Endothelial cell of umbilical vein (primary cell): ENCODE data around the gene EMD. TPM values are rescaled to one million over a fixed set of nuclear protein-coding genes. Genes with fewer than 3 reads are reported as not detected.
A peak's percentile ranks its signal among the peaks of the same experiment; 100 is the strongest.

Source experiments
- BruUV-seq: library from RNA; stranded (reverse); fragments of 400-500 nt; replicated peaks from 2 replicates; lab custom pipeline; 2021; lab: Mats Ljungman, UMichigan
- CTCF ChIA-PET: fragments of 300-600, 350-600 bp; sonication (Branson Sonifier 250); formaldehyde crosslinking; loops from one replicate; lab custom pipeline; 2021; ENCODE audit warnings: antibody characterized with exemption, inconsistent platforms; lab: Charles Lee
- POLR2A ChIA-PET: fragments of 300-600, 350-600 bp; sonication (Branson Sonifier 250); formaldehyde crosslinking; loops from one replicate; lab custom pipeline; 2021; ENCODE audit warnings: antibody characterized with exemption, inconsistent platforms; lab: Charles Lee
- DNase-seq: peaks from one replicate; pipeline ENCODE4 v3.0.0-alpha.2; 2011; ENCODE audit warnings: low read depth, low spot score
- FAIRE-seq: peaks from 2 replicates; lab custom pipeline; 2011; peaks lifted over from hg19 to GRCh38; lab: Jason Lieb, UNC
- H2AFZ ChIP-seq: 2 replicates; pipeline ENCODE4 v1.6.0; 2012; ENCODE audit warnings: low read depth, low read length, control low read depth, inconsistent platforms
- H3K27ac ChIP-seq: 2 replicates; pipeline ENCODE4 v1.5.1; 2011; ENCODE audit warnings: low read depth, mild to moderate bottlenecking, control low read depth, low read length, moderate library complexity; ENCODE audit not compliant: insufficient read depth
- H3K27me3 ChIP-seq, 2 experiments: 2 replicates each; pipeline versions ENCODE4 v1.6.0 to v1.6.1; 2011; ENCODE audit warnings: low read length in 2 of 2, mixed read lengths in 1 of 2; ENCODE audit not compliant: control insufficient read depth in 2 of 2, insufficient read depth in 2 of 2
- H3K36me3 ChIP-seq, 2 experiments: 2 replicates in 1 of 2; 3 replicates in 1 of 2; pipeline ENCODE4 v1.5.1; 2011; ENCODE audit warnings: low read length in 2 of 2, mild to moderate bottlenecking in 1 of 2, moderate library complexity in 1 of 2; ENCODE audit not compliant: control insufficient read depth in 2 of 2, insufficient read depth in 2 of 2; ENCODE audit errors: extremely low read depth in 1 of 2
- H3K4me1 ChIP-seq: 3 replicates; pipeline ENCODE4 v1.5.1; 2011; ENCODE audit warnings: mild to moderate bottlenecking, low read length; ENCODE audit not compliant: control insufficient read depth, insufficient read depth; ENCODE audit errors: extremely low read depth
- H3K4me2 ChIP-seq: 2 replicates; pipeline ENCODE4 v1.6.1; 2011; ENCODE audit warnings: low read length, control low read depth, mixed read lengths; ENCODE audit not compliant: insufficient read depth
- H3K4me3 ChIP-seq, 3 experiments: fragments of 200-600 bp in 1 of 3; sonication (generic), shearing (Covaris generic) in 1 of 3; replicated peaks in 1 of 3; 2 replicates each; pipeline ENCODE4 v1.5.1; 2011 to 2016; ENCODE audit warnings: control low read depth in 3 of 3, low read length in 3 of 3, mild to moderate bottlenecking in 2 of 3, inconsistent platforms in 1 of 3, low read depth in 1 of 3, moderate library complexity in 1 of 3; ENCODE audit not compliant: insufficient read depth in 1 of 3
- H3K79me2 ChIP-seq: 2 replicates; pipeline ENCODE4 v1.6.0; 2012; ENCODE audit warnings: low read length, inconsistent platforms; ENCODE audit not compliant: control insufficient read depth, insufficient read depth
- H3K9ac ChIP-seq: replicated peaks from 2 replicates; pipeline ENCODE3; 2011; ENCODE audit warnings: low read length, control low read depth; ENCODE audit not compliant: insufficient read depth; ENCODE audit errors: extremely low read depth
- H3K9me1 ChIP-seq: replicated peaks from 3 replicates; pipeline ENCODE4 v1.6.0; 2011; ENCODE audit warnings: mild to moderate bottlenecking, low read length; ENCODE audit not compliant: control insufficient read depth, insufficient read depth; ENCODE audit errors: extremely low read depth
- H3K9me3 ChIP-seq: replicated peaks from 2 replicates; pipeline ENCODE4 v1.5.1; 2012; ENCODE audit warnings: low read length, inconsistent platforms; ENCODE audit not compliant: control insufficient read depth, insufficient read depth
- H4K20me1 ChIP-seq: replicated peaks from 2 replicates; pipeline ENCODE3; 2011; ENCODE audit warnings: mild to moderate bottlenecking, low read length; ENCODE audit not compliant: control insufficient read depth, insufficient read depth; ENCODE audit errors: extremely low read depth
- EZH2 ChIP-seq: IDR thresholded peaks from 2 replicates; pipeline ENCODE4 v1.6.1; 2012; ENCODE audit warnings: borderline replicate concordance, low read depth, mild to moderate bottlenecking, moderate library complexity, low read length, inconsistent platforms; ENCODE audit not compliant: severe bottlenecking
- FOS ChIP-seq: IDR thresholded peaks from 2 replicates; pipeline ENCODE4 v1.6.1; 2011; ENCODE audit warnings: mild to moderate bottlenecking, low read length, moderate library complexity, borderline replicate concordance; ENCODE audit not compliant: insufficient read depth
- MYC ChIP-seq: IDR thresholded peaks from one replicate; pipeline ENCODE4 v1.6.1; 2011; ENCODE audit warnings: mild to moderate bottlenecking, low read depth, low read length
- POLR2AphosphoS5 ChIP-seq: IDR thresholded peaks from 2 replicates; pipeline ENCODE4 v1.6.1; 2012; ENCODE audit warnings: low read depth, mild to moderate bottlenecking, control low read depth, low read length, moderate library complexity; ENCODE audit not compliant: insufficient read depth
- dilution Hi-C: fragments of 300-500 bp; cut with MboI; formaldehyde crosslinking; loops from one replicate; pipeline ENCODE4 v1.15.0; 2019; ENCODE audit warnings: low sequenced_read_pairs; ENCODE audit not compliant: extremely low pct_ligation_motif_present
- intact Hi-C: fragments of 100-400 bp; cut with micrococcal nuclease; formaldehyde crosslinking; loops from one replicate; pipeline ENCODE4 v1.10.0; 2022
- polyA plus RNA-seq, 4 experiments: library from polyadenylated mRNA; depleted of rRNA in 3 of 4; stranded (reverse) in 3 of 4; unstranded in 1 of 4; fragments of >200 nt; gene quantifications; 2 replicates each; pipeline versions ENCODE4 v1.2.1 to v1.2.3, GENCODE V29; 2011 to 2012; ENCODE audit warnings: missing spikeins in 1 of 4
- total RNA-seq: library from RNA; stranded (reverse); gene quantifications from 2 replicates; pipeline ENCODE4 v1.2.3, GENCODE V29; 2021

Gene EMD
- total and polyA plus RNA-seq, 2 donors (not counting 3 experiments of a cell fraction or from before 2014, with no cell fraction given) = 50.6 to 76.8 TPM

DNA sequence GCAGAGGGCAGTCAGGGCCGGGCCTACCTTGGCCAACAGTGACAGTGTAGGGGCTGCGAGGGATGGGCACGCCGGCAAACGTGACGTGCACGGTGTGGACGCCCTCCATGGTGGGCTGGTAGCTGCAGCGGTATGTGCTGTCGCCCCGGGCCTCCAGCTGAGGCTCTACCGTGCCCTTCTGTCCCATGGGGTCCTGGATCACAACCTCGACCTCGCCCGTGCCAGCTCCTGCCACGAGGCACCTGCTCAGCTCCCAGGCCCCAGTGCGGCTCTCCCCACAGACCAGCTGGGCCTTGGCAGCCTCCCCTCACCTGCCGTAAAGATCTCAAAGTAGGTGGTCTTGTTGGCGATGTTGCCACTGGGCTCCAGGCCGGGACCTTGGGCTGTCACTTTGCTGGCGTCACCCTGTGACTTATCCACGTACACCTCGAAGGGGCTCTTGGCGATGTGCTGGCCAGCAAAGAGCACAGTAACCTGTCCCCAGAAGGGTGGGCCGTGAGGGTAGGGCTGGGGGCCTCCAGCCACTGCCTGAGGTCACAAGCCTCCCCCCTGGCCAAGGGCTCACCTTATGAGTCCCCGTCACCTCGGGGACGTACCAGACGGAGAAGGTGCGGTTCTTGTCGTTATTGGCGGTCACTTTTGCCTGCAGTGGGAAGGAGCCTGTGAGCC, 13.0 kb upstream of the EMD start:
- Histone ChIP-seq H3K9ac (no peak overlapping the region), H3K79me2 (peaks cover 94% of the 10 kb centered on the region), H3K4me3 (no peak overlapping the region), H3K27ac (no peak overlapping the region), H3K4me1 (peaks cover 13% of the 10 kb centered on the region), H3K9me3 (no peaks in the 10 kb centered on the region), H3K9me1 (no peaks in the 10 kb centered on the region), H2AFZ (no peak overlapping the region), H4K20me1 (no peaks in the 10 kb centered on the region), H3K36me3 (peaks cover 19 to 53% of the 10 kb centered on the region in 2 experiments), H3K4me2 (no peak overlapping the region), H3K27me3 (no peaks in the 10 kb centered on the region)
- POLR2A ChIA-PET = interaction anchor here (0.7 kb wide), 1 partner anchor 12 kb away, joined by 3 read pairs; no protein-coding TSS in a partner anchor
- FAIRE-seq (no peak), DNase-seq (no peak)
- dilution Hi-C loops (no loop called here), intact Hi-C loops (no loop called here)
- TF ChIP-seq POLR2AphosphoS5 = peak; percentile 35
- no peak for TF ChIP-seq FOS
- TF ChIP-seq MYC = no peak
- CTCF ChIA-PET = no interaction called here
- BruUV-seq = TSS peak; percentile 0

DNA sequence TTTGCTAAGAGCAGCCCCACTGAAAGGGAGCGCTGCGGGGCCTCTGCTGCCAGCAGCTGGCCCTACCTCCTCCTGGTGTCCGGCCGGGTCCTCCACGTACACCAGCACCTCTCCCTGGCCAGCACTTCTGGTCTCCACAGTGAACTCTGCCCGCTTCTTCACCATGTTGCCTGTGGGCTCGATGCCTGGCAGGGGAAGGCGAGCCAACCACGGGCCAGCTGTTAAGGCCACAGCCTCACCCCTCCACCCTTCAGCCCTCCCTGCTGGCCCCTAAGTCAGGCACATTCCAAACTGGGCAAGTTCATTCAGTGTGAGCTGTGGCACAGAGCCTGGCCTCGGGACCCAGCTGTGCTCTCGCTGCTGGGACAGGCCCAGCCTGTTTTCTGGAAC, 12.4 kb upstream of the EMD start:
- BruUV-seq = no TSS peak
- peaks cover 88% of the 10 kb centered on the region for H3K79me2 ChIP-seq
- no peak for TF ChIP-seq MYC
- no peak for TF ChIP-seq EZH2
- TF ChIP-seq POLR2AphosphoS5 = no peak
- intact Hi-C loops (no loop called here), dilution Hi-C loops (no loop called here)
- FAIRE-seq = peak; percentile 47
- no peaks in the 10 kb centered on the region for H4K20me1 ChIP-seq
- H3K27me3 ChIP-seq = no peaks in the 10 kb centered on the region
- H2AFZ ChIP-seq = no peak overlapping the region
- H3K4me3 ChIP-seq = no peak overlapping the region
- ChIA-PET CTCF (no interaction called here), POLR2A (no interaction called here)
- H3K9me3 ChIP-seq = no peaks in the 10 kb centered on the region
- no peak overlapping the region for H3K27ac ChIP-seq
- no peaks in the 10 kb centered on the region for H3K9me1 ChIP-seq
- no peak for DNase-seq
- H3K36me3 ChIP-seq = peaks cover 17 to 47% of the 10 kb centered on the region in 2 experiments
- peaks cover 13% of the 10 kb centered on the region for H3K4me1 ChIP-seq
- no peak overlapping the region for H3K4me2 ChIP-seq
- no peak overlapping the region for H3K9ac ChIP-seq
